Adrenal gland (tissue), 5 donors: Measurements from ENCODE around the gene TCF12.

ENCODE experiments used
- CTCF ChIP-seq, 6 experiments: fragments of 450-650 bp in 4 of 6; fragments of 200-600 bp in 2 of 6; sonication (generic) in 1 of 6; IDR thresholded peaks; 1 replicate in 5 of 6; 2 replicates in 1 of 6; pipeline versions ENCODE4 v1.5.1 to v1.8.0; 2016 to 2021; ENCODE audit warnings: antibody characterized with exemption in 6 of 6, mild to moderate bottlenecking in 2 of 6, moderate library complexity in 1 of 6
- POLR2A ChIP-seq, 2 donors: fragments of 450-650 bp; IDR thresholded peaks; one replicate each; pipeline ENCODE4 v1.6.1; 2017; ENCODE audit warnings: antibody characterized with exemption in 2 of 2, mild to moderate bottlenecking in 2 of 2, moderate library complexity in 1 of 2
- donor health status: DM: no; HTN: no; CAD: no.

GRCh38 chr15:57290826-57291225, 372.4 kb downstream of the TCF12 start:
- no peak for TF ChIP-seq CTCF (IDR thresholded peaks at IDR 0.05)
- no peak for TF ChIP-seq POLR2A (IDR thresholded peaks at IDR 0.05)
